Endothelial cell of umbilical vein (primary cell): ENCODE measurements around the gene P2RY11. TPM values are rescaled to one million over a fixed set of nuclear protein-coding genes. Genes with fewer than 3 reads are reported as not detected.

ENCODE experiments used
- BruUV-seq: library from RNA; stranded (reverse); fragments of 400-500 nt; replicated peaks from 2 replicates; lab custom pipeline; 2021; lab: Mats Ljungman, UMichigan
- CTCF ChIA-PET: fragments of 300-600, 350-600 bp; sonication (Branson Sonifier 250); formaldehyde crosslinking; loops from one replicate; lab custom pipeline; 2021; ENCODE audit warnings: antibody characterized with exemption, inconsistent platforms; lab: Charles Lee
- POLR2A ChIA-PET: fragments of 300-600, 350-600 bp; sonication (Branson Sonifier 250); formaldehyde crosslinking; loops from one replicate; lab custom pipeline; 2021; ENCODE audit warnings: antibody characterized with exemption, inconsistent platforms; lab: Charles Lee
- DNase-seq: peaks from one replicate; pipeline ENCODE4 v3.0.0-alpha.2; 2011; ENCODE audit warnings: low read depth, low spot score
- FAIRE-seq: peaks from 2 replicates; lab custom pipeline; 2011; peaks lifted over from hg19 to GRCh38; lab: Jason Lieb, UNC
- H2AFZ ChIP-seq: 2 replicates; pipeline ENCODE4 v1.6.0; 2012; ENCODE audit warnings: low read depth, low read length, control low read depth, inconsistent platforms
- H3K27ac ChIP-seq: 2 replicates; pipeline ENCODE4 v1.5.1; 2011; ENCODE audit warnings: low read depth, mild to moderate bottlenecking, control low read depth, low read length, moderate library complexity; ENCODE audit not compliant: insufficient read depth
- H3K27me3 ChIP-seq, 2 experiments: 2 replicates each; pipeline versions ENCODE4 v1.6.0 to v1.6.1; 2011; ENCODE audit warnings: low read length in 2 of 2, mixed read lengths in 1 of 2; ENCODE audit not compliant: control insufficient read depth in 2 of 2, insufficient read depth in 2 of 2
- H3K36me3 ChIP-seq, 2 experiments: 2 replicates in 1 of 2; 3 replicates in 1 of 2; pipeline ENCODE4 v1.5.1; 2011; ENCODE audit warnings: low read length in 2 of 2, mild to moderate bottlenecking in 1 of 2, moderate library complexity in 1 of 2; ENCODE audit not compliant: control insufficient read depth in 2 of 2, insufficient read depth in 2 of 2; ENCODE audit errors: extremely low read depth in 1 of 2
- H3K4me1 ChIP-seq: 3 replicates; pipeline ENCODE4 v1.5.1; 2011; ENCODE audit warnings: mild to moderate bottlenecking, low read length; ENCODE audit not compliant: control insufficient read depth, insufficient read depth; ENCODE audit errors: extremely low read depth
- H3K4me2 ChIP-seq: 2 replicates; pipeline ENCODE4 v1.6.1; 2011; ENCODE audit warnings: low read length, control low read depth, mixed read lengths; ENCODE audit not compliant: insufficient read depth
- H3K4me3 ChIP-seq, 3 experiments: fragments of 200-600 bp in 1 of 3; sonication (generic), shearing (Covaris generic) in 1 of 3; replicated peaks in 1 of 3; 2 replicates each; pipeline ENCODE4 v1.5.1; 2011 to 2016; ENCODE audit warnings: control low read depth in 3 of 3, low read length in 3 of 3, mild to moderate bottlenecking in 2 of 3, inconsistent platforms in 1 of 3, low read depth in 1 of 3, moderate library complexity in 1 of 3; ENCODE audit not compliant: insufficient read depth in 1 of 3
- H3K79me2 ChIP-seq: 2 replicates; pipeline ENCODE4 v1.6.0; 2012; ENCODE audit warnings: low read length, inconsistent platforms; ENCODE audit not compliant: control insufficient read depth, insufficient read depth
- H3K9ac ChIP-seq: replicated peaks from 2 replicates; pipeline ENCODE3; 2011; ENCODE audit warnings: low read length, control low read depth; ENCODE audit not compliant: insufficient read depth; ENCODE audit errors: extremely low read depth
- H3K9me1 ChIP-seq: replicated peaks from 3 replicates; pipeline ENCODE4 v1.6.0; 2011; ENCODE audit warnings: mild to moderate bottlenecking, low read length; ENCODE audit not compliant: control insufficient read depth, insufficient read depth; ENCODE audit errors: extremely low read depth
- H3K9me3 ChIP-seq: replicated peaks from 2 replicates; pipeline ENCODE4 v1.5.1; 2012; ENCODE audit warnings: low read length, inconsistent platforms; ENCODE audit not compliant: control insufficient read depth, insufficient read depth
- H4K20me1 ChIP-seq: replicated peaks from 2 replicates; pipeline ENCODE3; 2011; ENCODE audit warnings: mild to moderate bottlenecking, low read length; ENCODE audit not compliant: control insufficient read depth, insufficient read depth; ENCODE audit errors: extremely low read depth
- CTCF ChIP-seq, 2 donors: IDR thresholded peaks; 1 replicate in 1 of 2; 2 replicates in 1 of 2; pipeline ENCODE4 v1.5.1; 2011; ENCODE audit warnings: low read length in 2 of 2, mild to moderate bottlenecking in 2 of 2, moderate library complexity in 2 of 2, control low read depth in 1 of 2, inconsistent platforms in 1 of 2, low read depth in 1 of 2; ENCODE audit not compliant: insufficient read depth in 1 of 2; ENCODE audit errors: extremely low read depth in 1 of 2
- FOS ChIP-seq: IDR thresholded peaks from 2 replicates; pipeline ENCODE4 v1.6.1; 2011; ENCODE audit warnings: mild to moderate bottlenecking, low read length, moderate library complexity, borderline replicate concordance; ENCODE audit not compliant: insufficient read depth
- GATA2 ChIP-seq: IDR thresholded peaks from 2 replicates; pipeline ENCODE4 v1.7.0; 2011; ENCODE audit warnings: low read depth, mild to moderate bottlenecking, moderate library complexity, mixed read lengths, low read length; ENCODE audit not compliant: insufficient read length, insufficient read depth
- JUN ChIP-seq: IDR thresholded peaks from 2 replicates; pipeline ENCODE4 v1.6.1; 2011; ENCODE audit warnings: borderline replicate concordance, low read depth; ENCODE audit not compliant: insufficient read length, insufficient read depth
- MYC ChIP-seq: IDR thresholded peaks from one replicate; pipeline ENCODE4 v1.6.1; 2011; ENCODE audit warnings: mild to moderate bottlenecking, low read depth, low read length
- POLR2AphosphoS5 ChIP-seq: IDR thresholded peaks from 2 replicates; pipeline ENCODE4 v1.6.1; 2012; ENCODE audit warnings: low read depth, mild to moderate bottlenecking, control low read depth, low read length, moderate library complexity; ENCODE audit not compliant: insufficient read depth
- dilution Hi-C: fragments of 300-500 bp; cut with MboI; formaldehyde crosslinking; loops from one replicate; pipeline ENCODE4 v1.15.0; 2019; ENCODE audit warnings: low sequenced_read_pairs; ENCODE audit not compliant: extremely low pct_ligation_motif_present
- intact Hi-C: fragments of 100-400 bp; cut with micrococcal nuclease; formaldehyde crosslinking; loops from one replicate; pipeline ENCODE4 v1.10.0; 2022
- polyA plus RNA-seq, 4 experiments: library from polyadenylated mRNA; depleted of rRNA in 3 of 4; stranded (reverse) in 3 of 4; unstranded in 1 of 4; fragments of >200 nt; gene quantifications; 2 replicates each; pipeline versions ENCODE4 v1.2.1 to v1.2.3, GENCODE V29; 2011 to 2012; ENCODE audit warnings: missing spikeins in 1 of 4
- total RNA-seq: library from RNA; stranded (reverse); gene quantifications from 2 replicates; pipeline ENCODE4 v1.2.3, GENCODE V29; 2021

P2RY11 gene
- total and polyA plus RNA-seq, 2 donors (not counting 3 experiments of a cell fraction or from before 2014, with no cell fraction given), result 3.6 to 14.6 TPM

GRCh38 chr19:10135551-10136334 lies 24.2 kb downstream of the P2RY11 start:
- TF ChIP-seq FOS, result no peak
- TF ChIP-seq POLR2AphosphoS5, result no peak
- no peak for TF ChIP-seq MYC
- TF ChIP-seq GATA2, result no peak
- TF ChIP-seq CTCF (IDR thresholded peaks at IDR 0.05; ENCODE audit: extremely low read depth in 1 of 2, insufficient read depth in 1 of 2, low read depth in 1 of 2, low read length in 2 of 2), result no peak
- TF ChIP-seq JUN, result no peak
- Histone ChIP-seq H2AFZ (no peak overlapping the region), H3K27ac (no peak overlapping the region), H3K36me3 (peaks cover 6 to 55% of the 10 kb centered on the region in 2 experiments), H3K79me2 (no peaks in the 10 kb centered on the region), H3K9me1 (no peaks in the 10 kb centered on the region), H3K9ac (no peak overlapping the region), H3K4me2 (no peak overlapping the region), H3K4me3 (no peak overlapping the region), H3K4me1 (no peaks in the 10 kb centered on the region), H4K20me1 (no peaks in the 10 kb centered on the region), H3K9me3 (no peaks in the 10 kb centered on the region), H3K27me3 (no peaks in the 10 kb centered on the region)
- dilution Hi-C loops (no loop called here), intact Hi-C loops (no loop called here)
- POLR2A ChIA-PET, result no interaction called here
- no peak for DNase-seq
- no peak for FAIRE-seq
- CTCF ChIA-PET, result interaction anchor here (1.1 kb wide), 1 partner anchor 114 kb away, joined by 4 read pairs; no protein-coding TSS in a partner anchor
- BruUV-seq, result no TSS peak
